Esophagus muscularis mucosa (tissue), 4 donors: Measurements from ENCODE around the gene TOR1AIP1. TPM values are rescaled to one million over a fixed set of nuclear protein-coding genes. Genes with fewer than 3 reads are reported as not detected.

Source experiments
- DNase-seq: peaks from one replicate; pipeline ENCODE4 v3.0.0-alpha.2; 2017; ENCODE audit errors: extremely low spot score
- H3K27ac ChIP-seq, 4 donors: fragments of 200-600 bp; sonication (generic); replicated peaks in 1 of 4; 1 replicate in 3 of 4; 2 replicates in 1 of 4; pipeline ENCODE4 v1.5.1; 2016 to 2019; ENCODE audit warnings: mild to moderate bottlenecking in 1 of 4
- H3K27me3 ChIP-seq, 4 donors: fragments of 200-600 bp; sonication (generic); one replicate each; pipeline versions ENCODE4 v1.5.1 to v1.6.0; 2016 to 2019
- H3K36me3 ChIP-seq, 4 donors: fragments of 200-600 bp; sonication (generic); one replicate each; pipeline ENCODE4 v1.5.1; 2016 to 2019
- H3K4me1 ChIP-seq, 4 donors: fragments of 200-600 bp; sonication (generic); one replicate each; pipeline ENCODE4 v1.5.1; 2016 to 2019
- H3K4me3 ChIP-seq, 4 donors: fragments of 200-600 bp; sonication (generic); 1 replicate in 2 of 4; 2 replicates in 2 of 4; pipeline ENCODE4 v1.5.1; 2016 to 2019; ENCODE audit warnings: mild to moderate bottlenecking in 4 of 4, moderate library complexity in 1 of 4
- H3K9me3 ChIP-seq, 4 donors: fragments of 200-600 bp; sonication (generic); 1 replicate in 3 of 4; 2 replicates in 1 of 4; pipeline ENCODE4 v1.5.1; 2016 to 2019
- CTCF ChIP-seq, 3 experiments: fragments of 200-600 bp in 2 of 3; fragments of 450-650 bp in 1 of 3; sonication (generic) in 2 of 3; IDR thresholded peaks; one replicate each; pipeline ENCODE4 v1.5.1; 2017 to 2019; ENCODE audit warnings: antibody characterized with exemption in 3 of 3, mild to moderate bottlenecking in 2 of 3, moderate library complexity in 1 of 3
- EP300 ChIP-seq: sonication (generic); formaldehyde crosslinking; IDR thresholded peaks from one replicate; pipeline ENCODE4 v1.6.1; 2017; ENCODE audit warnings: antibody characterized with exemption
- POLR2A ChIP-seq: fragments of 450-650 bp; IDR thresholded peaks from one replicate; pipeline ENCODE4 v1.6.1; 2017; ENCODE audit warnings: antibody characterized with exemption, moderate library complexity, mild to moderate bottlenecking, low read depth
- POLR2AphosphoS5 ChIP-seq, 2 donors: sonication (generic); formaldehyde crosslinking; IDR thresholded peaks; one replicate each; pipeline ENCODE4 v1.6.1; 2017; ENCODE audit warnings: antibody characterized with exemption in 2 of 2
- WGBS: methylation state at CpG from one replicate; pipeline ENCODE4 v1.1.5; 2018; 5-methylcytosine and 5-hydroxymethylcytosine counted together
- intact Hi-C: fragments of 100-400 bp; cut with DNase I; formaldehyde crosslinking; loops from one replicate; pipeline ENCODE4 v1.15.1; 2023
- total RNA-seq, 4 donors: library from RNA; depleted of rRNA; stranded (reverse); fragments of >200 nt; gene quantifications; one replicate each; pipeline versions ENCODE4 v1.1.0 to v1.2.1, GENCODE V29; 2016

Gene TOR1AIP1
- total RNA-seq, 4 donors from 2014 or later = 114 to 145 (median 126) TPM

- no peaks in the 10 kb centered on the region for H3K4me1 ChIP-seq
- no peak for TF ChIP-seq CTCF (IDR thresholded peaks at IDR 0.05)
- TF ChIP-seq POLR2A = no peak
- TF ChIP-seq EP300 = no peak
- TF ChIP-seq POLR2AphosphoS5 (IDR thresholded peaks at IDR 0.05) = no peak
- H3K27me3 ChIP-seq = no peaks in the 10 kb centered on the region
- DNase-seq = no peak
- 93% methylated on average over 5 of the region's 5 CpGs for WGBS
- no peaks in the 10 kb centered on the region for H3K9me3 ChIP-seq
- H3K36me3 ChIP-seq = peaks cover 0 to 17% (median 5%) of the 10 kb centered on the region in 4 donors
- intact Hi-C loops = no loop called here
- no peak overlapping the region for H3K27ac ChIP-seq
- no peak overlapping the region for H3K4me3 ChIP-seq
Observed at GRCh38 chr1:179925302-179925701, 43.2 kb downstream of the TOR1AIP1 start.

- TF ChIP-seq POLR2AphosphoS5 (IDR thresholded peaks at IDR 0.05) (no peak), POLR2A (no peak), EP300 (no peak), CTCF (IDR thresholded peaks at IDR 0.05) (no peak)
- no peak overlapping the region for H3K27ac ChIP-seq
- DNase-seq = no peak
- H3K27me3 ChIP-seq = no peaks in the 10 kb centered on the region
- peaks cover 0 to 11% (median 2%) of the 10 kb centered on the region in 4 donors for H3K36me3 ChIP-seq
- no peaks in the 10 kb centered on the region for H3K9me3 ChIP-seq
- intact Hi-C loops = no loop called here
- 85% methylated on average over 4 of the region's 4 CpGs for WGBS
- H3K4me3 ChIP-seq = no peak overlapping the region
- no peaks in the 10 kb centered on the region for H3K4me1 ChIP-seq
Observed at GRCh38 chr1:179925922-179926849, 44.1 kb downstream of the TOR1AIP1 start.

GRCh38 chr1:179926850-179927205 is 44.7 kb downstream of the TOR1AIP1 start:
- 90% methylated on average over 3 of the region's 3 CpGs for WGBS
- Histone ChIP-seq H3K9me3 (no peaks in the 10 kb centered on the region), H3K27me3 (no peaks in the 10 kb centered on the region), H3K27ac (no peak overlapping the region), H3K4me1 (no peaks in the 10 kb centered on the region), H3K36me3 (peaks cover 0 to 6% (median 0%) of the 10 kb centered on the region in 4 donors), H3K4me3 (no peak overlapping the region)
- no peak for DNase-seq
- TF ChIP-seq EP300 (no peak), CTCF (IDR thresholded peaks at IDR 0.05) (no peak), POLR2AphosphoS5 (IDR thresholded peaks at IDR 0.05) (no peak), POLR2A (no peak)
- intact Hi-C loops = no loop called here

GRCh38 chr1:179929955-179930798 is 48.1 kb downstream of the TOR1AIP1 start:
- H3K9me3 ChIP-seq = no peaks in the 10 kb centered on the region
- no peak for DNase-seq
- intact Hi-C loops = no loop called here
- no peak overlapping the region for H3K27ac ChIP-seq
- WGBS = 48% methylated on average over 2 of the region's 2 CpGs
- TF ChIP-seq CTCF (IDR thresholded peaks at IDR 0.05) (no peak), POLR2AphosphoS5 (IDR thresholded peaks at IDR 0.05) (no peak), POLR2A (no peak), EP300 (no peak)
- no peaks in the 10 kb centered on the region for H3K27me3 ChIP-seq
- H3K36me3 ChIP-seq = no peaks in the 10 kb centered on the region
- H3K4me3 ChIP-seq = no peak overlapping the region
- no peaks in the 10 kb centered on the region for H3K4me1 ChIP-seq
